GM12872 (cell line): ENCODE data around the gene ATR.

Experiments used
- CTCF ChIP-seq: IDR thresholded peaks from 3 replicates; pipeline ENCODE4 v1.5.1; 2011; ENCODE audit warnings: low read depth, mild to moderate bottlenecking, low read length, moderate library complexity; ENCODE audit not compliant: insufficient read depth

Gene ATR

GRCh38 chr3:142615171-142615570 is 36.6 kb upstream of the ATR start:
- TF ChIP-seq CTCF: no peak

GRCh38 chr3:142614059-142614626 is 35.6 kb upstream of the ATR start:
- TF ChIP-seq CTCF: no peak

- TF ChIP-seq CTCF: no peak
Observed at GRCh38 chr3:142613491-142613890, 35.0 kb upstream of the ATR start.

GRCh38 chr3:142611206-142611605 is 32.7 kb upstream of the ATR start:
- no peak for TF ChIP-seq CTCF

GRCh38 chr3:142609136-142609535 is 30.6 kb upstream of the ATR start:
- TF ChIP-seq CTCF: no peak

- TF ChIP-seq CTCF: no peak
Observed at GRCh38 chr3:142608631-142609030, 30.1 kb upstream of the ATR start.

GRCh38 chr3:142604940-142605339 is 26.4 kb upstream of the ATR start:
- TF ChIP-seq CTCF: no peak
